ENCODE data around the gene PDCD6IP. TPM values are rescaled to one million over a fixed set of nuclear protein-coding genes. Genes with fewer than 3 reads are reported as not detected.

The PDCD6IP gene
- total RNA-seq, 2 experiments from 2014 or later, result 158 to 178 TPM

- CTCF ChIA-PET, result interaction anchor here (0.6 kb wide), 1 partner anchor 728 kb away, joined by 4 read pairs; no protein-coding TSS in a partner anchor
Observed at GRCh38 chr3:33791477-33792166, 6.8 kb upstream of the PDCD6IP start.

DNA sequence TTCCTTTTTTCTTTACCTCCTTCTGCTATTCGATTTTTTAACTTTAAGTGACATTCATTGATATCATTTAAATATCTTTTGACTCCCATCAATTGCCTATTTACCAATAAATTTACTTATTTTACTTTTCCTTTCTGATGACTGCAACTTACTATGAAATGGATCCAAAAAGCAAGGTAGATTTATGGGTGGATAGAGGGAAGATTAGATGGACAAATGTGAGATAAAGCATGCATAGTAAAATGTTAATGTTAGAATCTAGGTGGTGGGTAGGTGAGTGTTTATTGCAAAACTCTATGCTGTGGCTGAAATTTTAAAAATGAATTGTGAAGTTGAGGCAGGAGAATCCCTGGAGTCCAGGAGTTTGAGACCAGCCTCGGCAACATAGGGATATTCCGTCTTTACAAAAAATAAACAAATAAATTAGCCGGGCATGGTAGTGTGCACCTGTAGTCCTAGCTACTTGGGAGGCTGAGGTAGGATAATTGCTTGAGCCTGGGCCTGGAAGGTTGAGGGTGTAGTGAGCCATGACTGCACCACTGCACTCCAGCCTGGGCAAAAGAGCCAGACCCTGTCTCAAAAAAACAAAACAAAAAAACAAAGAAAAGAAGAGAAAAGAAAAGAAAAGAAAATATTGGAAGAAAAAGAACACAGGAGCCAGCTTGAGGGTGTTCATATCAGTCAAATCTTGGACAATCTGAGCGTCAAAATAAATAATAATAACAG, 6.1 kb upstream of the PDCD6IP start:
- CTCF ChIA-PET, result no interaction called here
- POLR2A ChIA-PET, result no interaction called here

More at GRCh38 chr3:33791477-33792166, 6.8 kb upstream of the PDCD6IP start:
- POLR2A ChIA-PET, result no interaction called here

DNA sequence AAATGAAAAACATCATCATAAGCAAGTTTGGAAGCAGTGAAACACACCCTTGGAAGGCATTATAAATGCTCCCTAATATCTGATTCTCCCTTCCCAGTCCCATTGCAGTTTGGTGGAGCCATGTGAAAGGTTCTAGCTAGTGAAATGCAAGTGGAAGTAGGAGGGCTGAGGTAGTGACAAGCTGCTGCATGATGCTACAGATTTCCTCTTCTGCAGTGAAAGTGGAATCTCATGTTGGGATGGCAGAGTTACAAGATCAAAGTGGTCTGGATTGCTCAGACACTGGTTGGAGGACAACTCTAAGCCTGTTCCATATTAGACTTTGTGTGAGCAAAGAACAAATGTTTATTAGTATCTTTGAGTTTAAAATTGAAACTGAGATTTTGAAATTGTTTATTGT, 3.3 kb upstream of the PDCD6IP start:
- CTCF ChIA-PET, result no interaction called here
- POLR2A ChIA-PET, result no interaction called here

DNA sequence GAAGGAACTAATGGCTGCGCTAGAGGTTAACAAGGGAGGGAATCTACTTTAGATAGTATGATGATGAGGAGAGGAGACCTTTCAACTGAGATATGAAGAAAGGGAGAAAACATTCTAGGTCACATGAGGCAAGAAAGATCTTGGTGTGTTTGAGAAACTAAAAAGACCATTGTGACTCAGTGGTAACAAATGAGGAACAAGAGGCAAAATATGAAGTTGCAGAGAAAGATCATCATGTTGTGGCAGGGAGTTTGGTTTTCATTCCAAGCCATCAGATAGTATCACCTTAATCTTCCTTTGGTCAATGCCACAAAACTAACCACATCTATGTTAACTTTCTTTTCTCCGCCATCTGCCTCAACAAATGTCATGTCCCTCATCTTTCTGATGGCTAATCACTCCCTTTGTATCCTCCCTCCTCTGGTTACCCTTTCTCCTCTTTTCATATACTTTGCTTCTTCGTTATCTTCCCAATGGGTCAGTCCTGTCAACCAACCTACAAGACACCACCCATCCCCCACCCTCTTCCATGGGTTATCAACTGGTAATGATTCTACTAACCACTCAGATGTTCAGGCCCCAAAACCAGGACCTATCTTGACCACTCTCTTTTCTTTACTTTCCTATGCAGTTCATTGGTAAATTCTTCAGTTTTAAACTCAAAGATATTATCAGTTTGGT, 2.4 kb upstream of the PDCD6IP start:
- ChIA-PET CTCF (no interaction called here), POLR2A (no interaction called here)

DNA sequence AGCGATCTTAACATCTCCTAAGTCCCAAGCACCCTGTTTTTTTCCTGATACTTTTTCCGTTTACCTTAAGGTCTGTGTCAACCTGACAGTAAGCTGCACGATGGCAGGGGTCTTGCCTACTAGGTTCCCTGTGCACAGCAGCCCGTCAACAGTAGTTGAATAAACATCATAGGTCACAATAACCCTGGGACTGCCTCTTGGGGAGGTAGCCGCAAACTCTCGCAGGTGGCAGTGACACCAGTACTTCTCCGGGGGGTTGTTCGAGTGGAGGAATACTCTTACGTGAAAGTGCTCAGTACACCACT, 365 bp upstream of the PDCD6IP start:
- CTCF ChIA-PET, result interaction anchor here (1.0 to 3.7 kb wide), 4 partner anchors 8 to 357 kb away, joined by 3 to 12 read pairs (median 5); no protein-coding TSS in a partner anchor

GRCh38 chr3:33799202-33799551, 747 bp downstream of the PDCD6IP start:
- POLR2A ChIA-PET, result interaction anchor here (0.7 to 1.0 kb wide), 3 partner anchors 81 to 361 kb away, joined by 3 to 4 read pairs (median 3); partner anchors contain the start of gene CLASP2
- CTCF ChIA-PET, result interaction anchor here (1.2 to 3.7 kb wide), 4 partner anchors 10 to 358 kb away, joined by 3 to 12 read pairs (median 6); no protein-coding TSS in a partner anchor

More for the DNA sequence above, 365 bp upstream of the PDCD6IP start:
- POLR2A ChIA-PET, result interaction anchor here (0.6 to 1.0 kb wide), 2 partner anchors 360 to 720 kb away, joined by 4 to 5 read pairs; no protein-coding TSS in a partner anchor

DNA sequence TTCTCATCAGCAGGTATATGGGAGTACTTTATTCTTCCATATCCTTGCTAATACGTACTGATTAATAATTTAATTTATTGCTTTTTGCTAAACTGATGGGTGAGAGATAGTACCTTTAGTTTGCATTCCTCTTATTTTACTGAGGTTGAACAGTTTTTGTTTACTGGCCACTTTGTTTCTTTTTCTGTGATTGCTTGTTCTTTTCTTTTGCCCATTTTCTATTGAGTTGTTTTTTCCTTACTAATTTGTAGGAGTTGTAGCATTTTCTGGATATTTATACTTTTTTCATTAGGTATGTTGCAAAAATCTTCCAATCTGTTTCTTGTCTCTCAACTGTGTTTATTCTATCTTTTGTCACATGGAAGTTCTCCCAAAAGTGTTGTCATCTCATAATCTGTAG, 4.8 kb downstream of the PDCD6IP start:
- CTCF ChIA-PET, result no interaction called here
- POLR2A ChIA-PET, result no interaction called here

- CTCF ChIA-PET, result no interaction called here
- POLR2A ChIA-PET, result no interaction called here
Observed at GRCh38 chr3:33803894-33804526, 5.6 kb downstream of the PDCD6IP start.

GRCh38 chr3:33807191-33807590, 8.8 kb downstream of the PDCD6IP start:
- ChIA-PET CTCF (no interaction called here), POLR2A (no interaction called here)

DNA sequence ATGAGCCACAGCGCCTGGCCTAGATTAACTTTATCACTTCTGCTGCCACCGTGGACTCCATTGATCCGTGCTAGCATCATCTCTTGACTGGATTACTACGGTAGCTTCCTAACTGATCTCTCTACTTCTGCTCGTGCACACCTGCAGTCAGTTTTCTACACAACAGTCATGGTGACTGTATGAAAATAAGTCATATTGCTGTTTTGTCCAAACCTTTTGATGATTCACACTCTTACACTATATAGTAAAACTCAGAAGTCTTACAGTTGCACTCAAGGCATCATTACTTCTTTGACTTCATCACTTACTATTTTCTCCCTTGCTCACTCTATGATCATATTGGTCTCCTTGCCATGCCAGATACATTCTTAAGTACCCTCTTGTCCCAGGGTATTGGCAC, 10.1 kb downstream of the PDCD6IP start:
- POLR2A ChIA-PET, result no interaction called here

GRCh38 chr3:33810545-33810944, 12.1 kb downstream of the PDCD6IP start:
- POLR2A ChIA-PET, result interaction anchor here (0.6 kb wide), 1 partner anchor 175 kb away, joined by 4 read pairs; no protein-coding TSS in a partner anchor
- CTCF ChIA-PET, result no interaction called here

More for the DNA sequence above, 10.1 kb downstream of the PDCD6IP start:
- CTCF ChIA-PET, result no interaction called here

GRCh38 chr3:33821989-33822388, 23.6 kb downstream of the PDCD6IP start:
- ChIA-PET CTCF (no interaction called here), POLR2A (no interaction called here)

- ChIA-PET POLR2A (no interaction called here), CTCF (interaction anchor here (0.6 kb wide), 1 partner anchor 1212 kb away, joined by 3 read pairs; no protein-coding TSS in a partner anchor)
Observed at GRCh38 chr3:33823821-33824220, 25.4 kb downstream of the PDCD6IP start.

DNA sequence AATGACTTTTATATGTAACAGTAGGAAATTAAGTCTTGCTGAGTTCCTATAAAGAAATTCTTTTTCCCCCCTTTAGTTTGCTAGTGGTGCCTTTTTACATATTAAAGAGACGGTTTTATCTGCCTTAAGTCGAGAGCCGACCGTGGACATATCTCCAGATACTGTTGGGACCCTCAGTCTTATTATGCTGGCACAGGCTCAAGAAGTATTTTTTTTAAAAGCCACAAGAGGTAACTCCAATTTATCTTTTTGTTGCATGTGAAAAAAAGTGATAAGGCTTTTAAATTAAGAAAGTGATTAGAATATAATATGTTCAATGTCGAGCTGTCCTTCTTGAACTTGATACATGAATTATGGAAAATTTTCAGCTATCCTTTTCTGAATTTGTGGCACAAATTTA, 26.7 kb downstream of the PDCD6IP start:
- POLR2A ChIA-PET, result no interaction called here

GRCh38 chr3:33826206-33826605, 27.8 kb downstream of the PDCD6IP start:
- ChIA-PET CTCF (no interaction called here), POLR2A (no interaction called here)

More for the DNA sequence above, 26.7 kb downstream of the PDCD6IP start:
- CTCF ChIA-PET, result no interaction called here

DNA sequence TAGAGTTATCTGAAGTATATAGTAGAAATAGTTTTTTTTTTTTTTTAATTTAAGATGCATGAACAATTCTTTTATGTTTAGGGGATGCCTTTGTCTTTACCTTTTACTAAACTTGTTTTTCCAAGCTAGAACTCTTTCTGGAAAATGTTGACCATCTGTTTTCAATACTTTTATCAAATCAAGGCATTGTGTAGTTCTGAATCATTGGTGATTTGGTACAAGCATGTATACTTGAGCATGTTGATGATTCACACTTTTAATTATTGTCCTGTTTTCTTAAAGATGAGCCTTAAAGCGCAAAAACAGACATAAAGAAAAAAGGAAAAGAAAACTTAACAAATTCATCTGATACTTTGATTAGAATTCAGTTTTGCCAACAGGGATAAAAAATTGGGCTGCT, 28.3 kb downstream of the PDCD6IP start:
- POLR2A ChIA-PET, result no interaction called here
- CTCF ChIA-PET, result no interaction called here

DNA sequence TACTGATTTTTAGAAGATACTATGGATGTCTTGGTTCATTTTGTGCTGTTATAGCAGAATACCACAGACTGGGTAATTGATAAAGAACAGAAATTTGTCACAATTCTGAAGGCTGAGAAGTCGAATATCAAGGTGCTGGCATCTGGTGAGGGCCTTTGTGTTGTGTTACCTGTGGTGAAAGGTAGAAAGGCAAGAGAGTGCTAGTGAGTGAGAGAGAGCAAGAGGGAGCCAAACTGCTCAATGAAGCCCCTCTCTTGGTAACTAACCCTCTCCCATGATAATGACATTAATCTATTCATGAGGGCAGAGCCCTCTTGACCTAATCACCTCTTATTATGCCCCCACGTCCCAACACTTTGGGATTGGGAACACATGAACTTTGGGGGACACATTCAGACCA, 31.3 kb downstream of the PDCD6IP start:
- CTCF ChIA-PET, result no interaction called here
- POLR2A ChIA-PET, result no interaction called here

DNA sequence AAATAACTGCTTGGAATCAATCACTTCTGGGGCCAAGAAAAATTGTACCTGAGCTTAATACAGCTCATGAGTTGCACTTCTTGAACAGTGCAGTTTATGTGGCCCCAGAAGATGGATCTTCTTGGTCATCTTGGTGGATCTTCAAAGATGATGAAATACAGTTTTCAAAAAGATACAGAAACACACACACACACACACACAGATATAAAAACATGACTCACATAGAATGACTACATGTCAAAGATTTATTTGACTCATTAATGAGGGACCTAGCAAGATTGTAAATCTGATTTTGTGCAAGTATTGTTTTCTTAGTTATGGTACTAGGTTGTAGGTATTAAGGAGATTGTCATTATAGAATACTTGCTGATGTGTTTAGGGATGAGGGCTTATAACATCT, 32.6 kb downstream of the PDCD6IP start:
- ChIA-PET CTCF (no interaction called here), POLR2A (no interaction called here)

DNA sequence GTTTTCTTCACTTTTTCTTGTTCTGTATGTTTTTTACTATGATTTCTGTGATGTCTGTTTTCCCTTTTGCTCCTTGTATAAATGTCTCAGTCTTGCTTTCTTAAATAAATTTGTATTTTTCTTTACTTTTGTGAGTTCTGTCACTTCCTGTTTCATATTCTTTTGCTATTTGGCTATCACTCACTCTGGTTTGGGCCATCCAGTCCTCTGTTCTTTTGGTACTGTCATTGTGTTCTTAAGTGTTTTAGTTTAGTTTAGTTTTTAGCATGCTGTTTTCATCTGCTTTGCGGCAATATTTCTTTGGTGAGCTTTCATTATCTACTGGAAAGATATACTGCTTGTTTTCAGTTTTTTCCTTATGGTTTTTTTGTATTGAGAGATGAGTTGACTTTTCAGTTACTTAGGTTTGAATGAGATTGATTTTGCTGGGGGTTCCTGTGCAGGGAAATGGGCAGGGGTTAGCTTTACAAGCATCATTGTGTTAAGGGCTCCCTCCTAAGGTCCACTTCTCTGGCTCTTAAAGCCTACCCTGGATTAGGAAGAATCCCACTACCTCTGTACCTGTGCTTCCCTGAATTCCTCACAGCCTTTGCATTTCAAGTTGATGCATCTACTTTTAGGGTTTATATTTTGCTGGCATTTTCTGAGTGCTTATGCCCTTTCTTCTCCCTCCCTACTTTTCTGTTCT, 35.1 kb downstream of the PDCD6IP start:
- CTCF ChIA-PET, result no interaction called here
- POLR2A ChIA-PET, result no interaction called here

DNA sequence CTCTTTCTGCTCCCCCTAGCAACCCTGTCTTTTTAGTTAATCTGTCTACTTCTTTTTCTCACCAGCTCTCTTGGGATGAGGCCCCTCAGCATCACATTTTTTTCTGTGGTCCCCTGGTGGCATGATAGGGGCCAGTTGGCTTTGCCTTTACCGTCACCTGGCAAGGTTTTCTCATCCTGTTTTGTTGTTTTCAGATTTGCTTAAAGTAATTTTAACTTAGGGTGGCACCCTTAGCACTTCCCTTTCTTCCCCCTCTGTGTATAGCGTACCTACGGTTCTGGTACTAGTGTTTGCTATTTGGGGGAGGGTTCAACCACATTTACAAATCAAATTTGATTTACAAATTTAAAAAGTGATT, 35.6 kb downstream of the PDCD6IP start:
- CTCF ChIA-PET, result no interaction called here
- POLR2A ChIA-PET, result no interaction called here
